CD4-positive, alpha-beta T cell treated with Interleukin-17A for 4 hours (primary cell): ENCODE data around the gene STX3.
A peak's percentile ranks its signal among the peaks of the same experiment; 100 is the strongest.
"Not testable (repeated sequence)": the region's sequence is repeated elsewhere in the genome, so short reads cannot be mapped to it uniquely, and the experiment has no call there.

Experiments used
- DNase-seq: peaks from one replicate; pipeline ENCODE4 v3.0.0-alpha.2; 2020; ENCODE audit warnings: mixed read lengths

Gene STX3

GRCh38 chr11:59794417-59794816, 39.2 kb downstream of the STX3 start:
- DNase-seq = no peak

GRCh38 chr11:59800390-59801025, 45.3 kb downstream of the STX3 start:
- no peak for DNase-seq

GRCh38 chr11:59801160-59801706, 46.1 kb downstream of the STX3 start:
- DNase-seq = no peak

- no peak for DNase-seq
Measured at GRCh38 chr11:59801981-59802638, 46.9 kb downstream of the STX3 start.

- DNase-seq = peak; percentile 54
Measured at GRCh38 chr11:59802639-59803176, 47.5 kb downstream of the STX3 start.

- no peak for DNase-seq
Measured at GRCh38 chr11:59804061-59804460, 48.9 kb downstream of the STX3 start.

- no peak for DNase-seq
Measured at GRCh38 chr11:59807047-59807610, 52.0 kb downstream of the STX3 start.

- DNase-seq = peak; percentile 91
Measured at GRCh38 chr11:59810189-59810910, 55.2 kb downstream of the STX3 start, which contains the start of gene MRPL16. Gene MRPL16 (minus strand): TSS chr11:59810778. CDS start chr11:59810658, 120 bp downstream.

GRCh38 chr11:59810911-59811259, 55.7 kb downstream of the STX3 start:
- no peak for DNase-seq

- no peak for DNase-seq
Measured at GRCh38 chr11:59812220-59812619, 57.0 kb downstream of the STX3 start.

GRCh38 chr11:59813364-59813763, 58.2 kb downstream of the STX3 start:
- no peak for DNase-seq

GRCh38 chr11:59814021-59814420, 58.8 kb downstream of the STX3 start:
- DNase-seq = no peak

- DNase-seq = no peak
Measured at GRCh38 chr11:59815754-59816153, 60.6 kb downstream of the STX3 start.

- not testable (repeated sequence) for DNase-seq
Measured at GRCh38 chr11:59816434-59816833, 61.3 kb downstream of the STX3 start.

GRCh38 chr11:59818572-59818971, 63.4 kb downstream of the STX3 start:
- DNase-seq = no peak

- peak; percentile 25 for DNase-seq
Measured at GRCh38 chr11:59822989-59823566, 67.9 kb downstream of the STX3 start.

GRCh38 chr11:59829358-59829757, 74.2 kb downstream of the STX3 start:
- no peak for DNase-seq

- DNase-seq = no peak
Measured at GRCh38 chr11:59833602-59834001, 78.4 kb downstream of the STX3 start.

- DNase-seq = no peak
Measured at GRCh38 chr11:59839615-59840014, 84.4 kb downstream of the STX3 start.

GRCh38 chr11:59841514-59841913, 86.3 kb downstream of the STX3 start:
- DNase-seq = no peak

- DNase-seq = no peak
Measured at GRCh38 chr11:59842316-59842715, 87.1 kb downstream of the STX3 start.

- DNase-seq = no peak
Measured at GRCh38 chr11:59845399-59845798, 90.2 kb downstream of the STX3 start, which contains the start of gene CBLIF. Gene CBLIF (minus strand): TSS chr11:59845499. CDS start chr11:59845453, 46 bp downstream.

GRCh38 chr11:59846556-59846955, 91.4 kb downstream of the STX3 start:
- no peak for DNase-seq
